CD4-positive, CD25-positive, alpha-beta regulatory T cell (primary cell): ENCODE data around the gene MTA3. TPM values are rescaled to one million over a fixed set of nuclear protein-coding genes. Genes with fewer than 3 reads are reported as not detected.
"Not testable (repeated sequence)": the region's sequence is repeated elsewhere in the genome, so short reads cannot be mapped to it uniquely, and the experiment has no call there.

Experiments used
- ATAC-seq, 2 donors: fragments of 150-1000 bp; cut with Tn5 transposase; one replicate each; pipeline ENCODE4 v1.10.0; 2021; ENCODE audit warnings: low read depth in 2 of 2, moderate number of reproducible peaks in 2 of 2, moderate library complexity in 1 of 2
- DNase-seq, 3 donors: peaks; one replicate each; pipeline versions ENCODE4 v3.0.0 to v3.0.0-alpha.2; 2012 to 2022; ENCODE audit warnings: mixed read lengths in 1 of 3
- H3K27ac ChIP-seq: one replicate; pipeline ENCODE4 v1.7.0; 2013; ENCODE audit warnings: mild to moderate bottlenecking, low read length; ENCODE audit not compliant: insufficient read depth, poor library complexity, severe bottlenecking
- H3K27me3 ChIP-seq: one replicate; pipeline ENCODE4 v1.7.0; 2013; ENCODE audit warnings: low read length; ENCODE audit not compliant: control insufficient read depth, insufficient read depth
- H3K36me3 ChIP-seq: one replicate; pipeline ENCODE4 v1.7.0; 2013; ENCODE audit warnings: mild to moderate bottlenecking, low read length, moderate library complexity; ENCODE audit not compliant: control insufficient read depth, insufficient read depth
- H3K4me1 ChIP-seq: 2 replicates; pipeline ENCODE4 v1.7.0; 2013; ENCODE audit warnings: mild to moderate bottlenecking, low read length; ENCODE audit not compliant: insufficient read depth, control insufficient read depth, poor library complexity, severe bottlenecking
- H3K4me3 ChIP-seq: one replicate; pipeline ENCODE4 v1.7.0; 2013; ENCODE audit warnings: low read depth, mild to moderate bottlenecking, low read length, moderate library complexity
- H3K9me3 ChIP-seq, 2 experiments: 1 replicate in 1 of 2; 2 replicates in 1 of 2; pipeline ENCODE4 v1.7.0; 2013; ENCODE audit warnings: low read length in 2 of 2, mild to moderate bottlenecking in 1 of 2, moderate library complexity in 1 of 2; ENCODE audit not compliant: control insufficient read depth in 2 of 2
- H3K27ac Mint-ChIP-seq, 3 donors: one replicate each; pipeline ENCODE4 v1.8.0; 2020 to 2022; ENCODE audit warnings: mild to moderate bottlenecking in 3 of 3, mixed read lengths in 3 of 3, moderate library complexity in 2 of 3
- H3K27me3 Mint-ChIP-seq: one replicate; pipeline ENCODE4 v1.8.0; 2022; ENCODE audit warnings: mild to moderate bottlenecking, mixed read lengths
- H3K36me3 Mint-ChIP-seq: one replicate; pipeline ENCODE4 v1.8.0; 2020; ENCODE audit warnings: mixed read lengths
- H3K4me1 Mint-ChIP-seq, 4 donors: one replicate each; pipeline ENCODE4 v1.8.0; 2020 to 2022; ENCODE audit warnings: mixed read lengths in 4 of 4, mild to moderate bottlenecking in 1 of 4
- H3K4me3 Mint-ChIP-seq, 4 donors: one replicate each; pipeline ENCODE4 v1.8.0; 2020 to 2022; ENCODE audit warnings: mild to moderate bottlenecking in 4 of 4, mixed read lengths in 4 of 4, moderate library complexity in 3 of 4
- H3K9me3 Mint-ChIP-seq, 7 donors: one replicate each; pipeline ENCODE4 v1.8.0; 2020 to 2022; ENCODE audit warnings: mixed read lengths in 7 of 7, mild to moderate bottlenecking in 3 of 7, moderate library complexity in 2 of 7
- polyA plus RNA-seq, 4 donors: library from polyadenylated mRNA; unstranded; fragments of 300-500 nt; fragmentation: Illumina TruSeq; gene quantifications; one replicate each; pipeline ENCODE4 v1.2.3, GENCODE V29; 2021
- total RNA-seq: library from RNA; stranded (reverse); gene quantifications from one replicate; pipeline ENCODE4 v1.2.3, GENCODE V29; 2022

Gene MTA3
- total and polyA plus RNA-seq, 5 donors from 2014 or later = 7.7 to 20.4 (median 9.4) TPM

GRCh38 chr2:42638080-42638784 is 69.8 kb downstream of the MTA3 start:
- Mint-ChIP-seq H3K4me3 (no peak overlapping the region), H3K27ac (no peak overlapping the region), H3K4me1 (peaks cover 0 to 5% (median 0%) of the 10 kb centered on the region in 4 donors), H3K9me3 (no peaks in the 10 kb centered on the region), H3K27me3 (no peaks in the 10 kb centered on the region), H3K36me3 (peaks cover 9% of the 10 kb centered on the region)
- H3K27ac ChIP-seq = no peak overlapping the region
- H3K36me3 ChIP-seq = no peaks in the 10 kb centered on the region
- no peaks in the 10 kb centered on the region for H3K27me3 ChIP-seq
- H3K4me3 ChIP-seq = no peak overlapping the region
- DNase-seq = no peak
- no peaks in the 10 kb centered on the region for H3K4me1 ChIP-seq
- no peak for ATAC-seq
- no peaks in the 10 kb centered on the region for H3K9me3 ChIP-seq

DNA sequence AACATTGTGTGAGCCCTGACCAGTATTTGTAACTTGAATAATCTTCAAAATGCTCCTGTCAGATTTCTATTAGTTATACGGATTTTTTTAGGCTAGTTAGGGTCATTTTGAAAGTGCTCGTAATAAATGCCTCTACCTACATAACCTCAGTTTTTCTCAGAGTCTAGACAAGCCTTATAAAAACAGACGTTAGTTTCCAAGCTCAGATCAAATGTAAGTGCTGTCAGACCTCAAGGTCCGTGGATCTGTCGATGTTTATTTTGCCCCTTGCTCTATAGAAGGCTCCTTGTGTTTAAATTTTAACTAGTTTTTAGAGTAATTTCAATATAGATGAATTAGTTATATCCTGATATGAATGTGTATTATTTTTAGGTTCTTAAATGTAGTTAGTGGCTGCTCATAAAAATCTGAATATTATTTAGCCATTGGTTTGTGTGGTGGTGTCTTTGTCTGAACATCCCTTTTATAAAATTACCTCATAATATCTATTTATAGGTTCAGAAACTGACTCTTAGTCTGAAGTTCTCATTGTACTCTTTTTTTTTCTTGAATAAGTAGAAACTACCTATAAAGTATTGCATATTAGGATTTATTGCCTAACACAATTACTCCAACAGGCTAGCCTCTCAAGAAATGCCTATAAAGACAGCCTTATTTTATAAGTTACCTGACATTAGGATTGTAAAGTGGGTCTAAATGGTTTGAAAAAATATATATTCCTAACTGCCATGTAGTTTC is 71.1 kb downstream of the MTA3 start:
- DNase-seq (no peak), ATAC-seq (no peak)
- H3K27me3 Mint-ChIP-seq = no peaks in the 10 kb centered on the region
- H3K36me3 Mint-ChIP-seq = peaks cover 5% of the 10 kb centered on the region
- no peaks in the 10 kb centered on the region for H3K9me3 Mint-ChIP-seq
- peaks cover 0 to 5% (median 0%) of the 10 kb centered on the region in 4 donors for H3K4me1 Mint-ChIP-seq
- H3K27ac ChIP-seq = no peak overlapping the region
- no peaks in the 10 kb centered on the region for H3K4me1 ChIP-seq
- no peaks in the 10 kb centered on the region for H3K9me3 ChIP-seq
- no peaks in the 10 kb centered on the region for H3K27me3 ChIP-seq
- peak overlapping the region in 1 of 3 donors; percentile 56 for H3K27ac Mint-ChIP-seq
- no peaks in the 10 kb centered on the region for H3K36me3 ChIP-seq
- no peak overlapping the region for H3K4me3 ChIP-seq
- peak overlapping the region in 2 of 4 donors; percentile 38 to 57 for H3K4me3 Mint-ChIP-seq

GRCh38 chr2:42640261-42640660 is 71.8 kb downstream of the MTA3 start:
- Histone ChIP-seq H3K9me3 (no peaks in the 10 kb centered on the region), H3K27ac (no peak overlapping the region), H3K4me3 (no peak overlapping the region), H3K36me3 (peaks cover 2% of the 10 kb centered on the region), H3K27me3 (no peaks in the 10 kb centered on the region), H3K4me1 (no peaks in the 10 kb centered on the region)
- peaks cover 7% of the 10 kb centered on the region for H3K36me3 Mint-ChIP-seq
- no peaks in the 10 kb centered on the region for H3K9me3 Mint-ChIP-seq
- H3K27ac Mint-ChIP-seq = no peak overlapping the region
- peaks cover 0 to 5% (median 0%) of the 10 kb centered on the region in 4 donors for H3K4me1 Mint-ChIP-seq
- no peaks in the 10 kb centered on the region for H3K27me3 Mint-ChIP-seq
- no peak for DNase-seq
- ATAC-seq = no peak
- no peak overlapping the region for H3K4me3 Mint-ChIP-seq

DNA sequence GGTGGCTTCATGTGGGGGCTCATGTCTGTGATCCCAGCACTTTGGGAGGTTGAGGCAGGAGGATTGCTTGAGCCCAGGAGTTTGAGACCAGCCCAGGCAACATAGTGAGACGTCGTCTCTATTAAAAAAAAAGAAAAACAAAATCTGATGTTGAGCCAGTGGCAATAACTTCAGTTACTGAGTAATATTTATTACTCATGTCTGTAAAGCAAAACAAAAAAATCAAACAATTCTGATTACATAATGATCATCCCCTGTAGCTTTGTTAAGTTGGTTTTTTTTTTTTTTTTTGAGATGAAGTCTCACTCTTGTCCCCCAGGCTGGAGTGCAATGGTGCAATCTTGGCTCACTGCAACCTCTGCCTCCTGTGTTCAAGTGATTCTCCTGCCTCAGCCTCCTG is 73.9 kb downstream of the MTA3 start:
- not testable (repeated sequence) for ATAC-seq, H3K9me3 ChIP-seq, H3K27me3 Mint-ChIP-seq, H3K27ac ChIP-seq, H3K36me3 ChIP-seq, DNase-seq, H3K4me3 Mint-ChIP-seq, H3K4me1 Mint-ChIP-seq, H3K9me3 Mint-ChIP-seq, H3K27ac Mint-ChIP-seq, H3K4me1 ChIP-seq, H3K4me3 ChIP-seq, H3K27me3 ChIP-seq
- peaks cover 21% of the 10 kb centered on the region for H3K36me3 Mint-ChIP-seq

GRCh38 chr2:42645551-42645950 is 77.1 kb downstream of the MTA3 start:
- Mint-ChIP-seq H3K27ac (no peak overlapping the region), H3K27me3 (no peaks in the 10 kb centered on the region), H3K9me3 (no peaks in the 10 kb centered on the region), H3K4me3 (no peak overlapping the region), H3K36me3 (peaks cover 21% of the 10 kb centered on the region), H3K4me1 (peaks cover 4 to 17% (median 11%) of the 10 kb centered on the region in 4 donors)
- no peak for ATAC-seq
- Histone ChIP-seq H3K27ac (no peak overlapping the region), H3K9me3 (no peaks in the 10 kb centered on the region), H3K4me1 (no peaks in the 10 kb centered on the region), H3K36me3 (peaks cover 5% of the 10 kb centered on the region), H3K27me3 (no peaks in the 10 kb centered on the region), H3K4me3 (no peak overlapping the region)
- no peak for DNase-seq

DNA sequence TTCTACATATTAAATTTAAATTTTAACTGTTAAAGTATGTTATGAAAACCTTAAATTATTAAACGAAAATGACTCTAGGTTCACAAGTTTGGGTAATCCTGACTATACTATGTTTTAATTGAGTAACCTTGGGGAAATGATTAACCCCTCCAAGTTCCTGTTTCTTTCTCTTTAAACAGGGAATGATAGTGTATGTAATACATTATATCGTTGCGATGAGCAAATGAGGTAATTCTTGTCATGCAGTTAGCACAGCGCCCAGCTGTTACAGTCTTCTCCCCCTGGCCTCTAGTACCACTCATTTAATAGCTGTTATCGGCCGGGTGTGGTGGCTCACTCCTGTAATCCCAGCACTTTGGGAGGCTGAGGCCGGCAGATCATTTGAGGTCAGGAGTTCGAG is 80.4 kb downstream of the MTA3 start:
- H3K36me3 ChIP-seq = peaks cover 5% of the 10 kb centered on the region
- H3K36me3 Mint-ChIP-seq = peaks cover 21% of the 10 kb centered on the region
- H3K27ac ChIP-seq = no peak overlapping the region
- H3K4me3 Mint-ChIP-seq = no peak overlapping the region
- ATAC-seq (no peak), DNase-seq (no peak)
- H3K9me3 Mint-ChIP-seq = no peaks in the 10 kb centered on the region
- peaks cover 13 to 35% (median 18%) of the 10 kb centered on the region in 4 donors for H3K4me1 Mint-ChIP-seq
- peaks cover 17% of the 10 kb centered on the region for H3K4me1 ChIP-seq
- H3K27ac Mint-ChIP-seq = peak overlapping the region in 1 of 3 donors; percentile 55
- H3K9me3 ChIP-seq = no peaks in the 10 kb centered on the region
- H3K4me3 ChIP-seq = no peak overlapping the region
- H3K27me3 Mint-ChIP-seq = no peaks in the 10 kb centered on the region
- H3K27me3 ChIP-seq = no peaks in the 10 kb centered on the region

- Mint-ChIP-seq H3K9me3 (no peaks in the 10 kb centered on the region), H3K4me1 (peaks cover 25 to 51% (median 27%) of the 10 kb centered on the region in 4 donors), H3K4me3 (no peak overlapping the region), H3K36me3 (peaks cover 7% of the 10 kb centered on the region), H3K27ac (peak overlapping the region in 2 of 3 donors; percentile 60 to 89), H3K27me3 (no peaks in the 10 kb centered on the region)
- Histone ChIP-seq H3K27ac (no peak overlapping the region), H3K9me3 (no peaks in the 10 kb centered on the region), H3K4me1 (peaks cover 17% of the 10 kb centered on the region), H3K4me3 (no peak overlapping the region), H3K27me3 (no peaks in the 10 kb centered on the region), H3K36me3 (no peaks in the 10 kb centered on the region)
- ATAC-seq (no peak), DNase-seq (no peak)
These were observed 82.6 kb downstream of the MTA3 start for GRCh38 chr2:42651057-42651456.
